ENCODE measurements around the gene SLC25A13.

SLC25A13 gene

DNA sequence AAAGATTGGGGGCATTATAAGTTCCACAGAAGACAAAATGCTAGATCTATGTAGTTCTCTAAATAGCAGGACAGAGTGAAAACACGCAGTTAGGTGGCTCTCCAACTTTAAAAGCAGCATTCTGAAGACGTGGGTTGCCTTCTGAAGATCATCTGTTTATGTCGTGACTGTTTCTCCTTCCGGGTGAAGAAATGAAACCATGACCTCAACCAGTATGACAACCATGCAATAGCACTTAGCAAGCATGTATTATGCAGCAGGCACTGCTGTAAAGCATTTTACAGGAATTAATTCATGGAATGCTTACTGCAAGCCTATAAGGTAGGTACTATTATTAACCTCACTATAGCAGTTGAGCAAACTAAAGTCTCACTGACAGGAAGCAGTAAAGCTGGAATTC lies 125.2 kb downstream of the SLC25A13 start:
- no peak for FAIRE-seq
- TF ChIP-seq SPI1 (IDR thresholded peaks at IDR 0.05; ENCODE audit: low read depth, low read length) (no peak), POLR2AphosphoS5 (IDR thresholded peaks at IDR 0.05; ENCODE audit: low read depth, low read length) (no peak), POU2F2 (IDR thresholded peaks at IDR 0.05; ENCODE audit: low read depth, low read length) (no peak), POLR2A (IDR thresholded peaks at IDR 0.05; ENCODE audit: low read depth, low read length) (no peak), PAX5 (IDR thresholded peaks at IDR 0.05; ENCODE audit: insufficient read depth, low read length, severe bottlenecking) (no peak), TAF1 (IDR thresholded peaks at IDR 0.05; ENCODE audit: low read depth, low read length) (no peak)
- no peak for DNase-seq (ENCODE audit: insufficient read length, low spot score)

DNA sequence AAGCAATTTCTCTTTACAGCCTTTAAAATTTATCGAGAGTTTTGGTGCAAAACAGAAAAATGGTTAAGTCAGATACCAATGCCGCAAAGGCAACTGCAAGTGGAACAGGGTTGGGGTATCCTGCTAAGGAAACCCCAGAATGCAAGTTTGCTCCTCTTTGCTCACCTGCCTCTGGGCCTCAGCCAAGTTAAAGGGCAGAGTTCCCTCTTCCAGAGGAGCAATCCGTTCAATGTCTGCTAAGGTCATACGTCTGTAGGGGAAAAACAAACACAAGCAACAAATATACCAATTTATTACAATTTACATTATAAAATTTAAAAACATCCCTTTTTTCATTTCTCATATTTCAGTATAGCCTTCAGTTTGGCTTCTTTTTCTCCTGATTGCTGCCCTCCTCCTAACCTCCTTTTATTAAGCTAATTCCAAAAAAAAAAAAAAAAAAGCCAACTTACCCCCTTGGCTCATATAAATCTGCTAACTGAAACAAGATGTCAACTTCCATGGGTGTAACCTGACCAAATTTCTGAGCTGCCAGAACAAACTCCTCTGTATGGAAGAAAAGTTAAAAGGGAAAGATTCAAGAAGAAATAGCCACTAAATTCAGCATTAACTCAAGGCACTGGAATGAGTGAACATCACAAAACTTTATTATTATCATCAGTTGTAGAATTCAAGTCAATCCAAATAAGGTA lies 132.6 kb downstream of the SLC25A13 start:
- FAIRE-seq (no peak), DNase-seq (ENCODE audit: insufficient read length, low spot score) (no peak)
- TF ChIP-seq PAX5 (IDR thresholded peaks at IDR 0.05; ENCODE audit: insufficient read depth, low read length, severe bottlenecking) (no peak), POLR2A (IDR thresholded peaks at IDR 0.05; ENCODE audit: low read depth, low read length) (no peak), TAF1 (IDR thresholded peaks at IDR 0.05; ENCODE audit: low read depth, low read length) (no peak), POU2F2 (IDR thresholded peaks at IDR 0.05; ENCODE audit: low read depth, low read length) (no peak), SPI1 (IDR thresholded peaks at IDR 0.05; ENCODE audit: low read depth, low read length) (no peak), POLR2AphosphoS5 (IDR thresholded peaks at IDR 0.05; ENCODE audit: low read depth, low read length) (no peak)

DNA sequence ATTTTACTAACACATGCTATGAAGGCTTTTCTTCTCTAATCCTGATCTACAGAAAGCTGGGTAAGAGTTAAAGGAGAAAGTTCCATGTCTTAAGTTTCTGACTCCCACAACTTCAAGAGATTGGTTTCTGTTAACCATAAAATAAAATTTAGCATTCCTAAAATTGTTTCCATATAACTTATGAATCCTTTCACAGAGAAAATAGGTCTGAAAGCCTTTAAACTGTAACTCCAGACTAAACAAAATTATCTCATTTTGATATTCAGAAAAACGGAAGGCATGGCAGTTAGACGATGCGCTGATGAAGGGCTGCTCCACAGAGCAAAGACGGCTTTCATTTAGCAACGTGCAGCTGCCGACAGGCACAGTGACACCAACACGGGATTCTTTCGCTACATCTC lies 133.3 kb downstream of the SLC25A13 start:
- DNase-seq (ENCODE audit: insufficient read length, low spot score), result no peak
- no peak for TF ChIP-seq POLR2AphosphoS5 (IDR thresholded peaks at IDR 0.05; ENCODE audit: low read depth, low read length)
- TF ChIP-seq POU2F2 (IDR thresholded peaks at IDR 0.05; ENCODE audit: low read depth, low read length), result no peak
- no peak for TF ChIP-seq PAX5 (IDR thresholded peaks at IDR 0.05; ENCODE audit: insufficient read depth, low read length, severe bottlenecking)
- no peak for TF ChIP-seq TAF1 (IDR thresholded peaks at IDR 0.05; ENCODE audit: low read depth, low read length)
- TF ChIP-seq SPI1 (IDR thresholded peaks at IDR 0.05; ENCODE audit: low read depth, low read length), result no peak
- no peak for TF ChIP-seq POLR2A (IDR thresholded peaks at IDR 0.05; ENCODE audit: low read depth, low read length)
- FAIRE-seq, result no peak

DNA sequence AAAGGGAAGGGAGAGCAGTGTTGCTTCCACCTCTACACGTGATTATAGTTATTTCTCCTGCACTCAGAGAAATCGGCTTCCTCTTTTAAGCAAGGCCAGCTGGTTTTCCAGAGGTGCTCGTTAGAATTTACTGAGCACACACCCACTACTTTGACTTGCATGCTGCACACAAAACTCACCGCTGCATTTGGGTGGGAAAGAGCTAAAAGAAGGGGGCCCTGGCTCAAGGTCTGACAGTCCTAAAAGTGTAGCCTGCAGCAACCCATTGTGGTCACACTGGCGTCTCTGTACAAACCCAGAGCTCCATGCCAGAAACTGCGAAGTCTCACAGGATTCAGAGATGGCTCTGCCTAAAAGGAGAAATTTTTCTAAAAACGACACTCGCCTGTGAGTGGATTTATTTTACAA lies 133.7 kb downstream of the SLC25A13 start:
- no peak for FAIRE-seq
- DNase-seq (ENCODE audit: insufficient read length, low spot score), result no peak
- TF ChIP-seq SPI1 (IDR thresholded peaks at IDR 0.05; ENCODE audit: low read depth, low read length) (no peak), TAF1 (IDR thresholded peaks at IDR 0.05; ENCODE audit: low read depth, low read length) (no peak)

DNA sequence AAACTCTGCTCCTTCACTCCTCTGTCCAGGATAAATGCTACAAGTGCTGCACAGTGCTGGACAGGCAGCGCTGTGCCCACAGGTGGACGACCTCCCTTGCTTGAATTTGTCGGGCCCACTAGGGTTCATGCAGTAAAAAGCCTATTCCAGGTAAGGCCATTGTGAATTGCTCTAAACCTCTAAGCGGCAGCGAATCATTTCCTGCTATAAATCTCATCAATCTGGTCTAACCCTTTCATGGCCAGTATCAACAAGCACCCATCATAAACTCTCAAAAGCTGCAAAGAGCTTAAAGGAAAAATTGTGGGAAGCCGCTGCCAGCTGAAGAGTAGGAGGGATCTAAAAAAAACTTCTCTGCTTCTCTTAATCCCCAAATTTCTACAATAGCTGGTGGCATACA lies 134.2 kb downstream of the SLC25A13 start:
- DNase-seq (ENCODE audit: insufficient read length, low spot score), result no peak
- no peak for FAIRE-seq
- TF ChIP-seq TAF1 (IDR thresholded peaks at IDR 0.05; ENCODE audit: low read depth, low read length) (no peak), POLR2A (IDR thresholded peaks at IDR 0.05; ENCODE audit: low read depth, low read length) (no peak), SPI1 (IDR thresholded peaks at IDR 0.05; ENCODE audit: low read depth, low read length) (no peak), PAX5 (IDR thresholded peaks at IDR 0.05; ENCODE audit: insufficient read depth, low read length, severe bottlenecking) (no peak), POU2F2 (IDR thresholded peaks at IDR 0.05; ENCODE audit: low read depth, low read length) (no peak), POLR2AphosphoS5 (IDR thresholded peaks at IDR 0.05; ENCODE audit: low read depth, low read length) (no peak)

DNA sequence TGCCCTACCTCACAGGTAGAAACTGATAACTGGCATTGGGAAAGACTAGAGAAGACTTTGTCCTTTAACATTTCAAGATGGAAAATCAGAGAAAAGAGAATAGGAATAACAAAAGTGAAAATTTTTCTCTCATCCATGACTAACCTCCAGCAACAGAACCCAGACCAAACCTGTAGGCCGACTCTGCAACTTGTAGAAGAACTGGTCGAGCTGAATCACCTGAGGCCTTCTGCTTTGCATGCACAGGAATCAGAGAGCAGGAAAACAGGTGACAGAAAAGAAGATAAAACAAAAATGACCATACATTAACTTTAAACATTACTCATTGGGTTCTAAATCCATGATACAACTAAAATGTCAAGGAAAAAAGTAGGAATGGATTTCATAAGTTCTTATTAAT lies 137.1 kb downstream of the SLC25A13 start:
- no peak for FAIRE-seq
- no peak for DNase-seq (ENCODE audit: insufficient read length, low spot score)

DNA sequence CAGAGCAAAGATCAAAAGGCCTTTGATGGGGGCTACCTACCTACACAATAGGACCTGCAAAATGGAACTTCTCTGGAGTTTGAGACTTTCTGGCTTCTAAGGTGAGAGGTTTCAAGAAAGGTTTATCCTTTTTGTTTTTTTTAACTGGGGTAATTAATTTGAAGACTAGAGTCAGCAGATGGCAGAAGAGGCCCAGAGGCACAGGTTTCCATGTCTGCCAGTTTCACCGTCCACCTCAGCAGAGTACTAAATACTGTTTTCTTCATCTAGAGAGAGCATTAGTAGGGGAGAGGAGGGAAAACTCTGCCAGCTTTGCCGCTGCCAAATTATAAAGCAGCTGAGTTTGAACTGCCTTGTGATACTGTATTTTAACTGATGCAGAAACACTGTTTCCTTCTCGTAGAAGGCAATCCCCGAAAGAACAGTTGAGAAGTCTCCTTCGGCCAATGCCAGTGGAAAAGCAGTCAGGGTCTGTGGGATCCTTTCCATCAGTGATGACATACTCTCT lies 138.7 kb downstream of the SLC25A13 start:
- no peak for FAIRE-seq
- TF ChIP-seq PAX5 (IDR thresholded peaks at IDR 0.05; ENCODE audit: insufficient read depth, low read length, severe bottlenecking), result no peak
- DNase-seq (ENCODE audit: insufficient read length, low spot score), result no peak

More for the DNA sequence above, 137.1 kb downstream of the SLC25A13 start:
- TF ChIP-seq POU2F2 (IDR thresholded peaks at IDR 0.05; ENCODE audit: low read depth, low read length), result no peak
- TF ChIP-seq POLR2AphosphoS5 (IDR thresholded peaks at IDR 0.05; ENCODE audit: low read depth, low read length), result no peak
- TF ChIP-seq SPI1 (IDR thresholded peaks at IDR 0.05; ENCODE audit: low read depth, low read length), result no peak
- no peak for TF ChIP-seq PAX5 (IDR thresholded peaks at IDR 0.05; ENCODE audit: insufficient read depth, low read length, severe bottlenecking)
- no peak for TF ChIP-seq POLR2A (IDR thresholded peaks at IDR 0.05; ENCODE audit: low read depth, low read length)
- no peak for TF ChIP-seq TAF1 (IDR thresholded peaks at IDR 0.05; ENCODE audit: low read depth, low read length)

DNA sequence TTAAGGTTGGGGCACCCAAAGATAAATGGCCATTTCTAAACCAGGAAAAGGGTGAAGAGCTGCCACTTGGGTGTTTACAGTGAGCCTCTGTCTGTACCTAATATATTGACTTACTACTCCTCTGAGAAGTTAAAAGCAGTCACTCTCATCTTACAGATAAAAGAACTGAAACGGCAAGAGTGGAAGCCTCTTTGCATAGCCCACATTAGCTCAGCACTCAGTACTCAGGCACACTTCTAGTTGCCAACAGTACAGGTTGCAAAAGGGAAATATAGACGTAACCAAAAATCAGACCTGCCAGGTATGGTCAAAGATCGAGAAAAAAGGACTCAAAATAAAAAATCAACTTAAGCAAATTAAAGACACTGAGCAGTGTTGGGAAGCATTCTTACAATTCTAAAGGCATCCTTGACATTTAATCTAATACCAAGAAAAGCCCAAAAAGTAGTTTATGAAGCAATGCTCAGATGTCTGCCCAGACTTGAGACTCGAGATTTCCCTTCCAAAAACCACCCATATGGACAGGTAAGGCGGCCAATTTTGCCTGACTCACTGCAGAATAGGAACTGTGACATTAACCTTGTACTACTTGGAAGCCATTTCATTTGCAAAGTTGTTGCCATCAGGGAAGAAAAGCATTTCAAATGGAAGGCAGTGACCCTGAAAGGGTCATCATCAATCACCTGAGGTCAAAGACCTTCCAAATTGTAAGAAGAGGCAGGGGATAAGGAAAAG lies 139.3 kb downstream of the SLC25A13 start:
- FAIRE-seq, result peak; percentile 57
- TF ChIP-seq SPI1 (IDR thresholded peaks at IDR 0.05; ENCODE audit: low read depth, low read length), result 0 out of 2 replicates have a peak, but pooled peaks have one; percentile 6
- no peak for TF ChIP-seq PAX5 (IDR thresholded peaks at IDR 0.05; ENCODE audit: insufficient read depth, low read length, severe bottlenecking)
- DNase-seq (ENCODE audit: insufficient read length, low spot score), result peak; percentile 3

DNA sequence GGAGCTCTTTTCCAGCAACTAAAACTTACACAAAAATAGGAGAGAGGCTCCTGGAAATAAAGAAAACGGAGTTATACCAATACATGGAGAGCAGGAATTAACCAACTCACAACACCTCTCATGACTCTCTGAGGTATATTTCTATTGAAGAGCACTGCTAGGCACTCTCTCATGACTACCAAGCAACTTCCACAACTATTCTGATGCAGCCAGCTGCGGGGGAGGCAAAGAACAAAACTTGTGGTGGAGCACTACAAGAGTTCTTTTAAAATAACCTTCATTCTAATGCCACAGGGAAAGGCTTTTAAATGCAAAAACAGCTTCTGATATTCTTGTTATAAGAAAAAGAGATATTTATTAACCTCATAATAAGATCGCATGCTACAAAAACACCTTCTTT lies 140.7 kb downstream of the SLC25A13 start:
- TF ChIP-seq PAX5 (IDR thresholded peaks at IDR 0.05; ENCODE audit: insufficient read depth, low read length, severe bottlenecking) (no peak), SPI1 (IDR thresholded peaks at IDR 0.05; ENCODE audit: low read depth, low read length) (no peak), TAF1 (IDR thresholded peaks at IDR 0.05; ENCODE audit: low read depth, low read length) (no peak), POLR2A (IDR thresholded peaks at IDR 0.05; ENCODE audit: low read depth, low read length) (no peak), POLR2AphosphoS5 (IDR thresholded peaks at IDR 0.05; ENCODE audit: low read depth, low read length) (no peak), POU2F2 (IDR thresholded peaks at IDR 0.05; ENCODE audit: low read depth, low read length) (no peak)
- DNase-seq (ENCODE audit: insufficient read length, low spot score), result no peak
- no peak for FAIRE-seq

DNA sequence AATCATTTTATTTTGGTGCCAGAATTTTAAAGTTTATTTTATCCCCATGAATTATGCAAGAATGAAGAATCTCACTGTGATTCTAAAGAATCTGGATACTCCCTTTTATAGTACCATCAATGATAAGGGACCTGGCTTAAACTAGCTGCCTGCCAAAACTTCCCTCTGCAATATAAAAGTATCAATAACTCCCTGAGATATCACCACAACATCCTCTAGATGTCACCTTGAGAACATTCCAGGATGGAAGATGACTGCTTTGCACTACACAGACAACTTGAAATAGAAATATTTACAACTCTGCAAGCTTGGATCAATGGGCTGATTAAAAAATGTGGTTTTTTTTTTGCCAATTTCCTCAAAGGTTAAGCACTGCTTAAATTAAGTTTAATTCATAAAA lies 142.1 kb downstream of the SLC25A13 start:
- TF ChIP-seq TAF1 (IDR thresholded peaks at IDR 0.05; ENCODE audit: low read depth, low read length) (no peak), POLR2AphosphoS5 (IDR thresholded peaks at IDR 0.05; ENCODE audit: low read depth, low read length) (no peak), PAX5 (IDR thresholded peaks at IDR 0.05; ENCODE audit: insufficient read depth, low read length, severe bottlenecking) (no peak), POLR2A (IDR thresholded peaks at IDR 0.05; ENCODE audit: low read depth, low read length) (no peak), POU2F2 (IDR thresholded peaks at IDR 0.05; ENCODE audit: low read depth, low read length) (no peak), SPI1 (IDR thresholded peaks at IDR 0.05; ENCODE audit: low read depth, low read length) (no peak)
- FAIRE-seq, result no peak

More for the DNA sequence above, 142.1 kb downstream of the SLC25A13 start:
- no peak for DNase-seq (ENCODE audit: insufficient read length, low spot score)

Measured in GM12891 (cell line).